GM12878 (cell line): ENCODE results near the gene MIEN1.

Experiments used
- BHLHE40 ChIP-seq, 2 experiments: fragments of 450-650 bp in 1 of 2; IDR thresholded peaks; 2 replicates each; pipeline ENCODE4 v1.6.1; 2011 to 2017; ENCODE audit warnings: low read depth in 2 of 2, borderline replicate concordance in 1 of 2, improper control_type of control experiment in 1 of 2, low read length in 1 of 2, mild to moderate bottlenecking in 1 of 2
- CBFB ChIP-seq: IDR thresholded peaks from 2 replicates; pipeline ENCODE4 v1.6.1; 2016; ENCODE audit warnings: antibody characterized with exemption, low read depth
- MTA3 ChIP-seq: IDR thresholded peaks from 2 replicates; pipeline ENCODE4 v1.6.1; 2012; ENCODE audit warnings: low read length, inconsistent platforms, borderline replicate concordance
- MYC ChIP-seq: IDR thresholded peaks from 2 replicates; pipeline ENCODE4 v1.6.1; 2011; ENCODE audit warnings: mild to moderate bottlenecking, low read length, moderate library complexity, inconsistent platforms; ENCODE audit not compliant: insufficient read depth, insufficient replicate concordance, insufficient read length, severe bottlenecking
- POLR2A ChIP-seq: IDR thresholded peaks from 2 replicates; pipeline ENCODE4 v1.6.1; 2011; ENCODE audit warnings: low read depth, mild to moderate bottlenecking, low read length
- RAD21 ChIP-seq: IDR thresholded peaks from 2 replicates; pipeline ENCODE4 v1.6.1; 2011; ENCODE audit warnings: mild to moderate bottlenecking, low read depth, low read length, moderate library complexity; ENCODE audit not compliant: insufficient read depth
- ZNF24 ChIP-seq: fragments of 450-650 bp; IDR thresholded peaks from 2 replicates; pipeline ENCODE4 v1.6.1; 2017; ENCODE audit warnings: antibody characterized with exemption, mild to moderate bottlenecking
- TF ChIP-seq, protein P1 (sequence below): IDR thresholded peaks from 2 replicates; pipeline ENCODE4 v1.6.1; 2011; ENCODE audit warnings: borderline replicate concordance, low read depth, mild to moderate bottlenecking, moderate library complexity, low read length; ENCODE audit not compliant: insufficient read depth, poor library complexity, severe bottlenecking
- TF ChIP-seq, protein P2 (sequence below): IDR thresholded peaks from 2 replicates; pipeline ENCODE4 v1.6.1; 2012; ENCODE audit warnings: low read depth, low read length, improper control_type of control experiment
- TF ChIP-seq, protein P3 (sequence below), 3 experiments: IDR thresholded peaks in 2 of 3; conservative IDR thresholded peaks in 1 of 3; 2 replicates each; pipeline ENCODE4 v1.5.1; 2011; ENCODE audit warnings: low read depth in 3 of 3, low read length in 3 of 3, mild to moderate bottlenecking in 3 of 3, control low read depth in 2 of 3, moderate library complexity in 2 of 3, inconsistent platforms in 1 of 3, mixed read lengths in 1 of 3; ENCODE audit not compliant: control insufficient read depth in 2 of 3, insufficient read depth in 1 of 3; ENCODE audit errors: extremely low read depth in 1 of 3

DNA sequence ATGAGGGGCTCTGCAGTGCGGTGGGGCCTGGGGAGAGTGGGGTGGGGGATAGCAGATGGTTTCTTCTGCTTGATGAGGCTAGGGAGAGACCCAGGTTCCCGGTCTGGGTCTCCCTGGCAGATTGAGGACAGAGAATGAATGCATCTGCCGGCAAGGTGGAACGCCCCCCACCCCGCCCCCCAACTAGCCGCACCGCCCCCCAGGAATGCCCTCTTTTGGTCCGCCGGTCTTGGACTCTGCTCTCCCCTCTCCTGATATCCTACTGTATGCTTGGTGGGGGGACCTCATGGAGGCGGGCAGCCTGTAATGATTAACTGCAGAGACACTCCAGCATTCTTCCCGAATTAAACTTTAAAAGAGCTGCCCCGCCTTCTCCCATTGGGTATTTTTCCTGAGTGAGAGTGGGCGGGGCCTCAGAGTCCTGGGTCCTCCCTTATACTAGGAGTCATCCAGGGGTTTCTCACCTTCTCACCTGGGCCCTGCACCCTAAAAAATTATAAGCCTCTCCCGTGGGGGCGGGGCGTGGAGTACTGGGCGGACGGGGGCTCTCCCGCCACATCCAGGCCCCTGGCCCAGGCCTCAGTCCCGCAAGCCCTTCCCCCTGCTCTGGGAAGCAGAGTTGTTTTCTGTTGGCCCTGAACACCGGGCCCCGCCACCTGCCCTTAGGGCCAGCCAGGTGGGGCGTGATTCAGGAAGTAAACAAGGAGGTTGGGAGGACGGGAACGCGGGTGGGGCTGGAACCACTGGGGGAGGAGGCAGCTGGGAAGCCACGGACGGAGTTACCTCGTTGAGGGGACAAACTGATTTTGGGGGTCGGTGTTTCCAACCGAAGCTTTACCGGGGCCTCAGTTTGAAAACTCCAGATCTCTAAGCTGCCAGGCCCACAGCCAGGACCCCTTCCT, 8.9 kb upstream of the MIEN1 start:
- TF ChIP-seq ZNF24 (no peak), POLR2A (no peak), MYC (no peak), BHLHE40 (IDR thresholded peaks at IDR 0.05; ENCODE audit: borderline replicate concordance in 1 of 2, low read depth in 2 of 2, low read length in 1 of 2) (no peak), CBFB (no peak), MTA3 (no peak), RAD21 (no peak)
- TF ChIP-seq, protein P1, sequence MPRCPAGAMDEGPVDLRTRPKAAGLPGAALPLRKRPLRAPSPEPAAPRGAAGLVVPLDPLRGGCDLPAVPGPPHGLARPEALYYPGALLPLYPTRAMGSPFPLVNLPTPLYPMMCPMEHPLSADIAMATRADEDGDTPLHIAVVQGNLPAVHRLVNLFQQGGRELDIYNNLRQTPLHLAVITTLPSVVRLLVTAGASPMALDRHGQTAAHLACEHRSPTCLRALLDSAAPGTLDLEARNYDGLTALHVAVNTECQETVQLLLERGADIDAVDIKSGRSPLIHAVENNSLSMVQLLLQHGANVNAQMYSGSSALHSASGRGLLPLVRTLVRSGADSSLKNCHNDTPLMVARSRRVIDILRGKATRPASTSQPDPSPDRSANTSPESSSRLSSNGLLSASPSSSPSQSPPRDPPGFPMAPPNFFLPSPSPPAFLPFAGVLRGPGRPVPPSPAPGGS = no peak
- TF ChIP-seq, protein P2, sequence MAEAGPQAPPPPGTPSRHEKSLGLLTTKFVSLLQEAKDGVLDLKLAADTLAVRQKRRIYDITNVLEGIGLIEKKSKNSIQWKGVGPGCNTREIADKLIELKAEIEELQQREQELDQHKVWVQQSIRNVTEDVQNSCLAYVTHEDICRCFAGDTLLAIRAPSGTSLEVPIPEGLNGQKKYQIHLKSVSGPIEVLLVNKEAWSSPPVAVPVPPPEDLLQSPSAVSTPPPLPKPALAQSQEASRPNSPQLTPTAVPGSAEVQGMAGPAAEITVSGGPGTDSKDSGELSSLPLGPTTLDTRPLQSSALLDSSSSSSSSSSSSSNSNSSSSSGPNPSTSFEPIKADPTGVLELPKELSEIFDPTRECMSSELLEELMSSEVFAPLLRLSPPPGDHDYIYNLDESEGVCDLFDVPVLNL = no peak
- TF ChIP-seq, protein P3, sequence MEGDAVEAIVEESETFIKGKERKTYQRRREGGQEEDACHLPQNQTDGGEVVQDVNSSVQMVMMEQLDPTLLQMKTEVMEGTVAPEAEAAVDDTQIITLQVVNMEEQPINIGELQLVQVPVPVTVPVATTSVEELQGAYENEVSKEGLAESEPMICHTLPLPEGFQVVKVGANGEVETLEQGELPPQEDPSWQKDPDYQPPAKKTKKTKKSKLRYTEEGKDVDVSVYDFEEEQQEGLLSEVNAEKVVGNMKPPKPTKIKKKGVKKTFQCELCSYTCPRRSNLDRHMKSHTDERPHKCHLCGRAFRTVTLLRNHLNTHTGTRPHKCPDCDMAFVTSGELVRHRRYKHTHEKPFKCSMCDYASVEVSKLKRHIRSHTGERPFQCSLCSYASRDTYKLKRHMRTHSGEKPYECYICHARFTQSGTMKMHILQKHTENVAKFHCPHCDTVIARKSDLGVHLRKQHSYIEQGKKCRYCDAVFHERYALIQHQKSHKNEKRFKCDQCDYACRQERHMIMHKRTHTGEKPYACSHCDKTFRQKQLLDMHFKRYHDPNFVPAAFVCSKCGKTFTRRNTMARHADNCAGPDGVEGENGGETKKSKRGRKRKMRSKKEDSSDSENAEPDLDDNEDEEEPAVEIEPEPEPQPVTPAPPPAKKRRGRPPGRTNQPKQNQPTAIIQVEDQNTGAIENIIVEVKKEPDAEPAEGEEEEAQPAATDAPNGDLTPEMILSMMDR (IDR thresholded peaks at IDR 0.05 in 2 of 3, conservative IDR thresholded peaks at IDR 0.05 in 1 of 3; ENCODE audit: control insufficient read depth in 2 of 3, extremely low read depth in 1 of 3, insufficient read depth in 1 of 3, low read depth in 3 of 3, low read length in 3 of 3) = no peak
